Kidney capillary endothelial cell (primary cell): ENCODE results near the gene PITPNC1.
A peak's percentile ranks its signal among the peaks of the same experiment; 100 is the strongest.
"Not testable (repeated sequence)": the region's sequence is repeated elsewhere in the genome, so short reads cannot be mapped to it uniquely, and the experiment has no call there.

Experiments used
- DNase-seq: peaks from one replicate; pipeline ENCODE4 v3.0.0-alpha.2; 2018; ENCODE audit warnings: low spot score

The PITPNC1 gene

DNA sequence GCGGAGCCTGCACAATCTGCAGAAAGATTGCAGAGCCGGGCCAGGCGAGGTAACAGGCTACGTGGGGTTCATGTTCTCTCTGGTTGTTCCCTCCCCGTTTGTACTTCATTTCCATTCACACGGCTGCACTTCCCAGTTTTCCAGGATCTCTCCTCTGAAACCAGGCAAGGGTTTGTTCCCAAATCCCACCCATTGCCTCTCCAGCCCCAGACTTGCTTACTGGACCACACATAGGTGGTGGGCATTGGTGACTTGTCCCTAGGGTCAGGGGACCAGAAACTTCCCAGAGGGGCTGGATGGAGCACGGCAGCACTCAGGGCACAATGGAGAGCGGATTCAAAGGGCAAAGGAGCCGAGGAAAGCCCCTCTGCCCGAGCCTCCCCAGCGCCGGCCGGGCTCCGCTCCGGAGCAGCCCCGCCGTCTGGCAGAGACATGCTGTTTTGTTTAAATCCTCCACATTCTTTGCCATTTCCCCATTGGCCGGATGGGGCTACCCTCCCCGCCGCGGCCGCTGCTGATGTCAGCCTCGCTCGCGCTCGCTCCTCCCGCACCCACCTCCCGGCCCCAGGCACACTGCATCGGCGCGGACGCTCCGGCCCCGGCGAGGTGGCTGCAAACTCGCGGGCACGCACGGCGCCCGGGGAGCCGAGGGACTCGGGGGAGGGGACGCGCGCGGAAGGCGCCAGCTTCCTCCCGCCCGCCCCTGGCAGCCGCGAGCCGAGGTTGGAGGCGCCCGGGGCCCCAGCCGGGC is at the start of gene PITPNC1:
PITPNC1 (plus strand) TSS at position 545 of the 751 bp plus-strand sequence.
- peak; percentile 80 for DNase-seq

DNA sequence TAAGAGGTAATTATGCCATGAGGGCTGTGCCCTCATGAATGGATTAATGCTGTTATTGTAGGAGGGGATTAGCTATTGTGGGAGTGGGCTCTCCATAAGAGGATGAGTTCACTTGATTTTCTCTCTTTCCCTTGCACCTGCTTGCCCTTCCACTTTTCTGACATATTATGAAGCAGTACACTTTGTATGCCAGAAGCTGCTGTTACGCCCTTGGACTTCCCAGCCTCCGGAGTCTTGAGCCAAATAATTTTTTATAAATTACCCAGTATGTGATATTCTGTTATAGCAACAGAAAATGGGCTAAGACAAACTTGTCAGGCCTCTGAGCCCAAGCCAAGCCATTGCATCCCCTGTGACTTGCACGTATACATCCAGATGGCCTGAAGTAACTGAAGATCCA is 49.1 kb upstream of the PITPNC1 start:
- DNase-seq: no peak

DNA sequence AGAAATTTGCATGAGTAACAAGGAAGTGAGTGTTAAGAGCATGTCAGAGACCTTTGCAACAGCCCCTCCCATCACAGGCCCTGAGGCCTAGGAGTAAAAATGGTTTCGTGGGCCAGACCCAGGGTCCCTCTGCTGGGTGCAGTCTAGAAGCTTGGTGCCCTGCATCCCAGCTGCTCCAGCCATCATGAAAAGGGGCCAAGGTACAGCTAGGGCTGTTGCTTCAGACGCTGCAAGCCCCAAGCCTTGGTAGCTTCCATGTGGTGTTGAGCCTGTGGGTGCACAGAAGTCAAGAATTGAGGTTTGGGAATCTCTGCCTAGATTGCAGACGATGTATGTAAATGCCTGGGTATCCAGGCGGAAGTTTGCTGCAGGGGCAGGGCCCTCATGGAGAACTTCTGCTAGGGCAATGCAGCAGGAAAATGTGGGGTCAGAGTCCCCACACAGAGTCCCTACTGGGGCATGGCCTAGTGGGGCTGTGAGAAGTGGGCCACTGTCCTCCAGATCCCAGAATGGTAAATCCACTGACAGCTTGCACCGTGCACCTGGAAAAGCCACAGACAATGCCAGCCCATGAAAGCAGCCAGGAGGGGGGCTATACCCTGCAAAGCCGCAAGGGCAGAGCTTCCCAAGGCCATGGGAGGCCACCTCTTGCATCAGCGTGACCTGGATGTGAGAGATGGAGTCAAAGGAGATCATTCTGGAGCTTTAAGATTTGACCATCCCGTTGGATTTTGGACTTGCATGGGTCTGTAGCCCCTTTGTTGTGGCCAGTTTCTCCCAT is 45.5 kb upstream of the PITPNC1 start:
- DNase-seq: not testable (repeated sequence)

DNA sequence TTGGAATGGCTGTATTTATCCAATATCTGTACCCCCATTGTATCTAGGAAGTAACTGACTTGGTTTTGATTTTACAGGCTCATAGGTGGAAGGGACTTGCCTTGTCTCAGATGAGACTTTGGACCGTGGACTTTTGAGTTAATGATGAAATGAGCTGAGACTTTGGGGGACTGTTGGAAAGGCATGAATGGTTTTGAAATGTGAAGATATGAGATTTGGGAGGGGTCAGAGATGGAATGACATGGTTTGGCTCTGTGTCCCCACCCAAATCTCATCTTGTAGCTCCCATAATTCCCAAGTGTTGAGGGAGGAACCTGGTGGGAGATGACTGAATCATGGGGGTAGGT is 44.9 kb upstream of the PITPNC1 start:
- DNase-seq: not testable (repeated sequence)

- DNase-seq: no peak
Observed at GRCh38 chr17:67335245-67335835, 41.7 kb upstream of the PITPNC1 start.

DNA sequence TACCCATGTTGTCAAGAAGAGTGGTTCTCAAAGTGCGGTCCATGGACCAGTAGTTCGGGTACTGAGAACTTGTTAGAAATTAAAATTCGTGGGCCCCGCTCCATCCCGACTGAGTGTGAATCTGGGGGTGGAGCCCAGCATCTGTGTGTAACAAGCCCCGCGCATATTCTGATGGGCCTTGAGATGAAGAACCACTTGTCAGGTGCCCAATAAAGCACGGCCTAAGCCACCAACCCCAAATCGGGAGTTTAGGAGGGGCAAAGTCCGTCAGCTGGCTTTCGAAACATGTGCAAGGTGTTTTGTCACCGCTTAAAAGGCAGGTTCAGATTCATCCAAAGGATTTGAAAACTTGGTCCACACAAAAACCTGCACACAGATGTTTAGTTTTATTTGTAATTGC is 40.2 kb upstream of the PITPNC1 start:
- DNase-seq: no peak

- DNase-seq: not testable (repeated sequence)
Observed at GRCh38 chr17:67338353-67338752, 38.7 kb upstream of the PITPNC1 start.

DNA sequence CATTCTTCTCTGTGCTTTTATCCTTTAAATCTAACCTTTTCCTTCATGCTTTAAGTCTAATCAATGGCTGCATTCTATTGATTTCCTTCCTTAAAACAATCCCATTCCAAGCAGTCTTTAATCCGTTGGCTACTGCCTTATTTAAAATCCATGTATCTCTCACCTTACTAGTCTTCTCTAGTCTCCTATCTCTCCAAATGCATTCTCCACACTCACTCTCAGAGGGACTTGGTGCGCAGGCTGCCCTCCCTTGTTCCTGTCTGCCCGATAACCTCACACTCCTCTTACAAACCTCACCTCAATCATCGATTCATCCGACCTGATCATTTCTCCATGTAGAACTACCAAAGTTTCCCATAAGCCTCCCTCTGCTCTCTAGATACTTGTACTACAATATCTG is 33.8 kb upstream of the PITPNC1 start:
- no peak for DNase-seq

DNA sequence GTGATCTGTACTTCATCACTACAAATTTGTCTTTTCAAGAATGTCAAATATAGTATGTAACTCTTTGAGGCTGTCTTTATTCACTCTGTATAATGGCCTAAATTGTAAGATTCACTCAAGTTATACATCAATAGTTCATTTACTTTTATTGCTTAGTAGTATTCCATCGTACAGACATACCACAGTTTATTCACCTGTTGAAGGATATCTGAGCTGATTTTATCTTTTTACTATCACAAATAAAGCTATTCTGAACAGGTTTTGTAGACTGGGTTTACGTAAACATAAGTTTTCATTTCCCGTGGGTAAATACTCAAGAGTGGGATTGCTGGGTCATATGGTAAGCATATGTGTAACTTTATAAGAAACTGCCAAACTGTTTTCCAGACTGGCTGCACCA is 29.3 kb upstream of the PITPNC1 start:
- DNase-seq: no peak

DNA sequence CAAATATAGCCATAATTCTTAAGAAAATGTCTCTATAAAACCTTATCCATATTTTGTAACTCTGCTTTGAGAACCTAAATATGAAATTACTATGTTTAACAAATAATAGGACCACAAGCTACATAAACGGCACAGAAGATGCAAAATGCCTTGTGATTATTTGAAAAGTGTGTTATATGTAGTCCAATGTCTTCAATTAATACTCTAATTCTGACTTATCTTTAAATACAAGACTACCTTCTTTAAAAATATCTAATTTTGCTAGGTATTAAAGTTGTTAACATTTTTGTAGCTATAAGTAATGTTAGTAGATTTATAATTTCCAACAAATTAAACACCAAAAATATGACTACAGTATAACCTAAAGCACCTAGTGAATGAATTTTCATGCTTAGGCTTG is 27.7 kb upstream of the PITPNC1 start:
- DNase-seq: no peak

GRCh38 chr17:67353161-67353560 is 23.9 kb upstream of the PITPNC1 start:
- DNase-seq: no peak

DNA sequence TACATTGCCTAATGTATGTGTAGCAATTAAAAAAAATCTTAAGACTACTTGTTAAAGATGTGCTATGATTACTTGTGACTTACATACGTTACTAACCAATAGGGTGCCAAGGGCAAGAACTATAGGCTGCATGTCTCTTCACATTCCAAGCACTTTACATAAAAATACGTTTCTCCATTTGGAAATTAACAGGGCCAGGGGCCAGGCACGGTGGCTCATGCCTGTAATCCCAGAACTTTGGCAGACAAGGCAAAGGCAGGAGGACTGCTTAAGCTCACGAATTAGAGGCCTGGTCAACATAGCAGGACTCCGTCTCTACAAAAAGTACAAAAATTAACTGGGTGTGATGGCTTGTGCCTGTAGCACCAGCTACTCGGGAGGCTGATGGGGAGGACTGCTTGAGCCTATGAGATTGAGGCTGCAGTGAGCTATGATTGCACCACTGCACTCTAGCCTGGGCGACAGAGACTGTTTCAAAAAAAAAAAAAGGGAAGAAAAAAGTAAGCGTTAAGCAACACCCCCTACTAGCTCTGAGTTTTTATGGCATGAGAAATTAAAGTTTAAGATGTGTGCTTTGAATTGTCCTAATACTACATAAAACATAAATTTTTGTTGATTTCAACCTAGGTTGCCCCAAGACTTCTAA is 23.0 kb upstream of the PITPNC1 start:
- no peak for DNase-seq

- DNase-seq: no peak
Observed at GRCh38 chr17:67358612-67359011, 18.5 kb upstream of the PITPNC1 start.

DNA sequence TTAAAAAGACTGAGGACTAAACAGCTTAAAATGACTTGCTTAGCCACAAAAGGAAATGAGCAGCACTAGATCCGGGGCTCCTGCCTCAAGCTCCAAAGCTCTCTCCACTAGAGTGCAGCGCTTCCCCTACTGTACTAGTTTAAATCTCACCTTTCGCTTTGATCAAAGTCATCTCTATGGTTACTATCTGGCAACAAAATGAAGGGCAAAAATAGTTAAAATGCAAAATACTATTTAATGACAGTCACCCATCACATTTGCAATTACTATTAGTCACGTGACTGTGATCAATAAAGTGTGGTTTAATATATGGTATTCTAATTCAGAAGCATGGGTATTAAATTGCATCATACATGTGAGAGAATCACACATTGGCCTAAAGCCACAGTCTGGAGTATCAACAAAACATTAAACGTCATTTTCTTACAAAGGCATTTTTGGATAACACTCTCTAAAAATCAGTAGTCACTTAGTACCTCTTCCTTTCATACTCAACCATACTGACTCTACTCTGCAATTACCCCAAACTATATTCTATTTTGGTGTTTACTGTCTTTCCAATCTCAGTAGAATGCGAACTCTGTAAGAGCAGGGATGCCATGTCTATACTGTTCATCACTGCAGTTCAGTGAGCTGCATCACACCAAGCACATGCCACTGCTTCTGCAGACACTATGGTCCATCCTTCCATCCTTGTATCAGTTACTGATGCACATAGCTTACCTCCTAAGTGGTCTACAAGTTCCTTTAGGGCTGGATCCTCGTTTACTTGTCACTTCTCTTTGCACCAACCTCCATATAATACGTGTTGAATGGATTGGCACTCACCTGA is 16.9 kb upstream of the PITPNC1 start:
- no peak for DNase-seq

- no peak for DNase-seq
Observed at GRCh38 chr17:67360880-67361279, 16.2 kb upstream of the PITPNC1 start.

DNA sequence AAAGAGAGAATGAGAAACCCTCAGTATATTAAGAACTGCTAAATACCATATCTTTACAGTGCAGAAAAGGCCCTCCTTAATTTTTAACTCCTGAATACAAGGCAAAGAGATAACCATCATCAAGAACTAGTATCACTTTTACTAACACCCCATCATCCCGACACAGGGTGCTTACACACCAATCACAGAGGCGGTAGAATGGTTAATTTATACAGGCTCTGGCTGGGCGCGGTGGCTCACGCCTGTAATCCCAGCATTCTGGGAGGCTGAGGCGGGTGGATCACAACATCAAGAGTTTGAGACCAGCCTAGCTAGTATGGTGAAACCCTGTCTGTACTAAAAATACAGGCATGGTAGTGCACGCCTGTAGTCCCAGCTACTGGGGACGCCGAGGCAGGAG is 14.9 kb upstream of the PITPNC1 start:
- no peak for DNase-seq

- no peak for DNase-seq
Observed at GRCh38 chr17:67364847-67365737, 12.0 kb upstream of the PITPNC1 start.

GRCh38 chr17:67365738-67366192 is 11.3 kb upstream of the PITPNC1 start:
- peak; percentile 78 for DNase-seq

DNA sequence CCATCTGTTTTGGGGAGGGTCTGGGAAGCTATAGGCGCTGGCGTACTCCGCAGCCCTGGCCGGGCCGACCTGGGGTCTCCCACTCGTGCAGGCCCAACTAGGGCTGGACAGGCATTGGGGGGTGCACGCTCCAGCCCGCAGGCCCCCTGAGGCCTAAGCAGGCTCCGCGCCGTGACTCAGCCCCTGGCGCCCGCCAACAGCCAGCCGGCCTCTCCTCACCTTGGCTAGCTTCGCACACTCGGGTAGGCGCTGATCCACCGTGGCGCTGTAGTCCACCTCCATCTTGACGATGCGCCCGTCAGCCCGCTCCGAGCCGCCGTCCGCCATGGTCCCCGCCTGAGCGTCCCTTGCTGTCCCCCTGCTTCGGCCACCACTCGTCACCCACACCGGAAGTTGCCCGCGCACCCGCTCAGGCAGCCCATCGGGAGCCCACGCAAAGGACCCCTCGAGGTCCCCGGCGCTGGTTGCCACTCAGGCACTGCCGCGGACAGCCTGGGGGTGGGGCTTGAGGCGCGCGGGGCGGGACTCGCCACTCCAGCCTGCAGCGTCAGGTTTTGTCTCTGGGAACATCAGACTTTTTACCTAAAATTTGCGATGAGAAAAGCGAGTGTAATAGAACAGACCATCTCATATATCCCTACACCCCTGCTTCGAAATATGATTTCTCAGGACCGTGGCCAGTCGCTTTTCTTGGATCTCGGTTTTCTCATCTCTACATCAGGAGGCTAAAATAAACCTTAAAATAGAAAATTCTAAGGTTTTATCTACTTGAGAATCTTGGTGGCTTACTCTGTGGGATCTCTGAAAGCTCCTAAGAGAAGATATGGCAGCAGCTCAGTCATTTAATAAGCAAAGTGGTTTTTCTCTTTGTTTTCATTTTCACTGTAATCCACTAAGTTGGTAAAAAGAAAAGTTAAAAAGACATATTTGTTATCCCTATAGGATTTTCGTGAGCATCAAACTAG is 10.6 kb upstream of the PITPNC1 start, which contains the start of gene PSMD12:
PSMD12 (minus strand) TSS at position 385 of the 965 bp plus-strand sequence; CDS start at position 327, 58 bp downstream.
- DNase-seq: peak; percentile 89
